HT1080 (cell line): ENCODE measurements around the gene FLRT3. TPM values are rescaled to one million over a fixed set of nuclear protein-coding genes. Genes with fewer than 3 reads are reported as not detected.

Experiments used
- DNase-seq: peaks from one replicate; pipeline ENCODE4 v3.0.0-alpha.2; 2015; ENCODE audit warnings: low read depth
- polyA plus RNA-seq, 2 experiments: library from polyadenylated mRNA; depleted of rRNA; stranded (reverse); fragments of >200 nt; gene quantifications; 2 replicates each; pipeline ENCODE4 v1.2.3, GENCODE V29; 2015
- total RNA-seq: library from RNA; depleted of rRNA; stranded (reverse); fragments of >200 nt; shearing (Covaris generic); gene quantifications from 2 replicates; pipeline ENCODE4 v1.2.3, GENCODE V29; 2014; rRNA removed

Gene FLRT3
- 3.0 and 4.0 TPM in 2 replicates for total RNA-seq
- 1.3 and 2.1 TPM in 2 replicates for polyA plus RNA-seq (2015; cell fraction: cytosol; rRNA removed)
- 5.7 and 6.7 TPM in 2 replicates for polyA plus RNA-seq (2015; cell fraction: nucleus; rRNA removed)

GRCh38 chr20:14337400-14338171 lies at the start of gene FLRT3:
Gene FLRT3 (minus strand): TSS chr20:14337612. CDS start chr20:14327506, 10,106 bp downstream.
- DNase-seq, result peak; percentile 96

- DNase-seq, result no peak
These were observed 49.3 kb upstream of the FLRT3 start for GRCh38 chr20:14386726-14387125.

- DNase-seq, result no peak
These were observed 47.8 kb upstream of the FLRT3 start for GRCh38 chr20:14385176-14385740.

GRCh38 chr20:14384416-14385175 lies 47.2 kb upstream of the FLRT3 start:
- no peak for DNase-seq

GRCh38 chr20:14383335-14383734 lies 45.9 kb upstream of the FLRT3 start:
- no peak for DNase-seq

- no peak for DNase-seq
These were observed 40.9 kb upstream of the FLRT3 start for GRCh38 chr20:14378326-14378725.

GRCh38 chr20:14375416-14375985 lies 38.1 kb upstream of the FLRT3 start:
- no peak for DNase-seq

- no peak for DNase-seq
These were observed 36.8 kb upstream of the FLRT3 start for GRCh38 chr20:14374196-14374595.

GRCh38 chr20:14361509-14362345 lies 24.3 kb upstream of the FLRT3 start:
- DNase-seq, result no peak

GRCh38 chr20:14360416-14360815 lies 23.0 kb upstream of the FLRT3 start:
- DNase-seq, result peak; percentile 13

- DNase-seq, result no peak
These were observed 18.4 kb upstream of the FLRT3 start for GRCh38 chr20:14355791-14356190.

- no peak for DNase-seq
These were observed 7.3 kb upstream of the FLRT3 start for GRCh38 chr20:14344746-14345145.

- DNase-seq, result no peak
These were observed 6.2 kb upstream of the FLRT3 start for GRCh38 chr20:14343491-14344065.

GRCh38 chr20:14342918-14343317 lies 5.5 kb upstream of the FLRT3 start:
- DNase-seq, result no peak

GRCh38 chr20:14341801-14342200 lies 4.4 kb upstream of the FLRT3 start:
- no peak for DNase-seq

GRCh38 chr20:14336686-14337085 lies 726 bp downstream of the FLRT3 start:
- peak; percentile 32 for DNase-seq

GRCh38 chr20:14335052-14335451 lies 2.4 kb downstream of the FLRT3 start:
- no peak for DNase-seq

GRCh38 chr20:14334306-14334930 lies 3.0 kb downstream of the FLRT3 start:
- peak; percentile 62 for DNase-seq

GRCh38 chr20:14333721-14334120 lies 3.7 kb downstream of the FLRT3 start:
- DNase-seq, result peak; percentile 34

GRCh38 chr20:14332866-14333265 lies 4.5 kb downstream of the FLRT3 start:
- DNase-seq, result no peak
